NCI-H146 (cell line): ENCODE measurements around the gene CRLF2.
"Not testable (repeated sequence)": the region's sequence is repeated elsewhere in the genome, so short reads cannot be mapped to it uniquely, and the experiment has no call there.

Experiments used
- DNase-seq: peaks from one replicate; lab custom pipeline; 2025; lab: John Stamatoyannopoulos, UW

The CRLF2 gene

DNA sequence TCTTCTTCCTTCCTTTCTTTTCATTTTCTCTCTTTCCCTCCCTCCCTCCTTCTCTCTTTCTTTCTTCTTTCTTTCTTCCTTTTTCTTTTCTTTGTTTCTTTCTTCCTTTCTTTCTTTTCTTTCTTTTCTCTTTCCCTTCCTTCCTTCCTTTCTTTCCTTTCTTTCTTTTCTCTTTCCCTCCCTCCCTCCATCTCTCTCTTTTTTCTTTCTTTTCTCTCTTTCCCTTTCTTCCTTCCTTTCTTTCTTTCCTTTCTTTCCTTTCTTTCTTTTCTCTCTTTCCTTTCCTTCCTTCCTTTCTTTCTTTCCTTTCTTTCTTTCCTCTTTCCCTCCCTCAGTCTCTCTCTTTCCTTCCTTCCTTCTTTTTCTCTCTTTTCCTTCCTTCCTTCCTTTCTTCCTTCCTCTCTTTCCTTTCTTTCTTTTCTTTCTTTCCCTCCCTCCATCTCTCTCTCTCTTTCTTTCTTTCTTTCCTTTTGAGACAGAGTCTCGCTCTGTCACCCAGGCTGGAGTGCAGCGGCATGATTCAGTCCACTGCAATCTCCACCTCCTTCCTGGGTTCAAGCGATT lies 44.4 kb downstream of the CRLF2 start:
- DNase-seq, result no peak

DNA sequence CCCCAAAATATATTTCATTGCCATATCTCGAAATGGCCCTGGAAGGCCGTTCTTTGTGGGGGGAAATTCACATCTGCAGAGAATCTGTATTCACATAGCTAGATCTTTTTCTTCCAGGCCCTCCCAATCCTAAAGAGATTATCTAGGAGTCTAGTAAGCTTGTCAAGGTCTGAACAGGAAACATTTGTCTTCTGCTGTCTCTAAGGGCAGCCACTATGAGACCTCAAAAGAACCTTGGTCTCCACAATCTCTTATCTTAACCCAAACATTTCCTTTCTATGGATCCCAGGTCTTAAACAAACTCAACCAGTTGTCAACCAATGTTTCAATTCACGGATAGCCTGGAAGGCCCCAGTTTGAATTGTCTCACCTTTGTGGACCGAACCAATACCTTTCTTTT lies 45.0 kb downstream of the CRLF2 start:
- DNase-seq, result no peak

DNA sequence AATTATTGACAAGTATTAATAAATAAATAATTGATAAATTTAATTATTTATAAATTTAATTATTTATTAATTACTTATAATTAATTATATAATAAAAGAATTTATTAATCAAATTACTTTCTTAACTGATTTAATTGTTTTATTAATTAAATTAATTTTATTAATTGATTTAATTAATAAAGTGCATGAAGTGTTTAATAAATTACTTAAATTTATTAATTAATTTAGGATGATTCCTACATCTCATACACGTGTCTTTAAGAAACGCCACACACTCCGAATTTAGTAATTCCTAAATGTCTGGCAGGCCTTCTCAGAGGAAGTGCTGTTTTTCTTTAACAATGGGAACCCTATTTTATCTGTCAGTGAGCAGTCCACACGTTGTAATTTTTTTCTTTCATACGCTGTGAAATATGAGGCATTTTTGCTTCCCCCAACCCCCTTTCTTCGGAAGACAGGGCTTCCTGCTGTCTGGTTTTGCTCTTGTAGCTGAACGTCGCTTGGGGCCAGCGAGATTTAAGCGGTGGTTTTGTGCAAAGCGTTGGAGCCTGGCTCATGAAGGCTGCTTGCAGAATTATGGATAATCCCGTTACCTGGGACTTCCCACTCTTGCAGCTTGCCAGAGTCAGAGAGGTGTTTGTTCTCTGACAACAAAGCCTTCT lies 46.8 kb downstream of the CRLF2 start:
- no peak for DNase-seq

DNA sequence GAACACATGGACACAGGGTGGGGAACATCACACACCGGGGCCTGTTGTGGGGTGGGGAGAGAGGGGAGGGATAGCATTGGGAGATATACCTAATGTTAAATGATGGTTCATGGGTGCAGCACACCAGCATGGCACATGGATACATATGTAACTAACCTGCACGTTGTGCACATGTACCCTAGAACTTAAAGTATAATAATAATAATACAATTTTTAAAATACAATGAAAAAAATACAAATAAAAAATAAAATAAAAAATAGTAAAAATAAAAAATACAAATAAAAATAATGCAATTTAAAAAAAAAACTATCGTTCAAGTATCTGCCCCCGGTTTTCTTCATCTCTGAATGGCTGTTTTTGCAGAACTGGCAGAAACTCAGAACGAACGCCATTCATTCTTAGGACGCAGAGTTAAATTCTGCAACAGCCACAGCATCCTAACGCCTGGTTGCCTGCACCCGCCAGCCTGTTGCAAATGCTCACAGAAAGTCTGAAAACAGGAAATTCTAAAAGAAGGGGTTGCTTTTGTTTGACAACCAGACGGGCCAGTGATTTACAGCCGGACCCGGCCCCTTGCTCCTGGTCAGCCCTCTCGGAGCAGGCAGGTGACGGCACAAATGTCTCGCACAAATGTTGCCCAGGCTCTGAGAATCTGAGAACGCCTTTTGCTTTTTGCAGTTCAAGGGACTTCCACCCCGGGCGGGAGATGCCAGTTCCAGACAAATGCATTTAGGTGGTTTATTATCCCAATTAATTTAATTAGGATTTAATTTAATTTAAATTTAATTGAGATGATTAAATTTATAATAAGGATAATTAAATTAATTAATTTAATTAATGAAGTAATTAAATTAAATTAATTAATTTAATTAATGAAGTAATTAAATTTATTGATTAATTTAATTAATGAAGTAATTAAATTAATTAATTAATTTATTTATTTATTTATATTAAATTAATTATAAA lies 47.8 kb downstream of the CRLF2 start:
- DNase-seq, result no peak

DNA sequence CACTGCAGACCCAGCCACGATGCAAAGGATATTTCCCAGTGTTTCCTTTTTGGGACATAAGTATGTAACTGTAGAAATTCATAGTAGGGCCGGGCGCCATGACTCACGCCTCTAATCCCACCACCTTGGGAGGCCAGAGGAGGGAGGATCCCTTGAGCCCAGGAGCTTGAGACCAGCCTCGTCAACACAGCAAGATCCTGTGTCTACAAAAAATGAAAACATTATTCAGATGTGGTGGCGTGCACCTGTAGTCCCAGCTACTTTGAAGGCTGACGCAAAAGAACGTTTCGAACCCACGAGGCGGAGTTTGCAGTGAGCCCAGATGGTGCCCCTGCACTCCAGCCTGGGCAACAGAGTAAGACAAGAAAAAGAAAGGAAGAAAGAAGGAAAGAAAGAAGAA lies 49.2 kb downstream of the CRLF2 start:
- no peak for DNase-seq

DNA sequence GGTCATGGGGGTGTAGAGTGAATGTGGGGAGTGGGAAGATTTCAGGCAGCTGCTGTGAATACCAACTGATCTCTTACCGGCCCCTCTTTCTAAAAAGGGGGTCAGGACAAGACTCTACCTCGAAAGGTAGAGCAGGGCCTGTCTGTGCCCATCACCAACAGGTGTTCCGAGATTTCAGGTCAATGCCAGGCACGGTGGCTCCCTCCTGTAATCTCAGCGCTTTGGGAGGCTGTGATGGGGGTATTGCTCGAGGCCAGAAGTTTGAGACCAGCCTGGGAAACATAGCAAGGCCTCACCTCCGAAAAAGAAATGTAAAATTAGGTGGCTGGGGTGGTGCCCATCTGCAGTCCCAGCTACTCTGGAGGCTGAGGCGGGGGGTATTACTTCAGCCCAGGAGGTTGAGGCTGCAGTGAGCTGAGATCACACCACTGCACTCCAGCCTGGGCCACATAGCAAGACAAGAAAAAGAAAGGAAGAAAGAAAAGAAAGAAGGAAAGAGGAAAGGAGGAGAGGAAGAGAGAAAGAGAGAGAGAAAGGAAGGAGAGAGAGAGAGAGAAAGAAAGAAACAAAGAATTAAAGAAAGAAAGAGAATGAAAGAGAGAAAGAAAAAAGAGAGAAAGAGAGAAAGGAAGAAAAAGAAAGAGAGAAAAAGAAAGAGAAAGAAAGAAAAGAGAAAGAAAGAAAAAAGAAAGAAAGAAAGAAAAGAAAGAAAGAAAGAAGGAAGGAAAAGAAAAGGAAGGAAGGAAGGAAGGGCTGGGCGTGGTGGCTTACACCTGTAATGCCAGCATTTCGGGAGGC lies 50.1 kb downstream of the CRLF2 start:
- DNase-seq, result no peak

DNA sequence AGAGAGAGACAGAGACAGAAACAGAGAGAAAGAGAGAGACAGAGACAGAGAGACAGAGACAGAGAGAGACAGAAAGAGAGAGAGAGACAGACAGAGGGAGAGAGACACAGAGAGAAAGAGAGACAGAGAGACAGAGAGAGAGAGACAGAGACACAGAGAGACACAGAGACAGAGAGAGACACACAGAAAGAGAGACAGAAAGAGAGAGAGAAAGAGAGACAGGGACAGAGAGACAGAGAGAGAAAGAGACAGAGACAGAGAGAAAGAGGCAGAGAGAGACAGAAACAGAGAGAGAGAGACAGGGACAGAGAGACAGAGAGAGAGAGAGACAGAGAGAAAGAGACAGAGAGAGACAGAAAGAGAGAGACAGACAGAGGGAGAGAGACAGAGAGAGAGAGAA lies 52.9 kb downstream of the CRLF2 start:
- no peak for DNase-seq

DNA sequence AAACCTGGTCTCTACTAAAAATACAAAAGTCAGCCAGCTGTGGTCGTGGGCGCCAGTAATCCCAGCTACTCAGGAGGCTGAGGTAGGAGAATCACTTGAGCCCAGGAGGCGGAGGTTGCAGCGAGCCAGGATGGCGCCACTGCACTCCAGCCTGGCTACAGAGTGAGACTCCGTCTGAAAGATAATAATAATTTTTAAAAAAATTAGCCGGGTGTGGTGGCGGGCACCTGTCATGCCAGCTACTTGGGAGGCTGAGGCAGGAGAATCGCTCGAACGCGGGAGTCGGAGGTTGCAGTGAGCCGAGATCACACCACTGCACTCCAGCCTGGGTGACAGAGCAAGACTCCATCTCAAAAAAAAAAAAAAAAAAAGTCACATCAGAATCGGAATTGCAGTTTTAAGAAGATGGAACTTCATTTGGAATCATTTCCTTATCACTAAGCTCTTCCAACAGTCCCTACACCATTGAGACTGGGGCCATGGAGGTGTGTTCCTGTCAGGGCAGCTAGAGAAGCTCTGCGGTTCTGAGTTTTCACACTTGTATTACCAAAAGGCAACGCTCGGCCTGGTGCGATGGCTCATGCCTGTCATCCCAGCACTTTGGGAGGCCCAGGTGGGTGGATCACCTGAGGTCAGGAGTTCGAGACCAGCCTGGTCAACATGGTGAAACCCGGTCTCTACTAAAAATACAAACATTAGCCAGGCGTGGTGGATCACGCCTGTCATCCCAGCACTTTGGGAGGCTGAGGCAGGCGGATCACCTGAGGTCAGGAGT lies 55.6 kb downstream of the CRLF2 start:
- not testable (repeated sequence) for DNase-seq

DNA sequence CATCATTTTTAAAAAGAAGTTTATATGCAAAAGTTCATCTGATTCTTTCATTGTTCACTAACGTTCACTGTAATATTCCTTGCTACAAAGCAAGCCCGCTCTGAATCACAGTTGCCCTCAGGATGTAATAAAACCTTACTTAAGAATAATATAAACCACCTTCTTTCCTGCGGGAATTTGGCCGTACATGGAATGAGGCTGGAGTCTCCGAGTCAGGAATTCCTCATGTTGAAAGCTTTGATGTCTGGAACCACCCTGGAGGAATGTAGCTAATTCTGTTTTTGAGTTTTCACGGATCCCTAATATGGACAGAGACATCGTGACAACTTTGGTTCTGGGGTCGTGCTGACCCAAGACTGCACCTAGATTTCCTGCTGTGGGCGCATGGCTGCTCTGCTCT lies 58.5 kb downstream of the CRLF2 start:
- DNase-seq, result no peak

DNA sequence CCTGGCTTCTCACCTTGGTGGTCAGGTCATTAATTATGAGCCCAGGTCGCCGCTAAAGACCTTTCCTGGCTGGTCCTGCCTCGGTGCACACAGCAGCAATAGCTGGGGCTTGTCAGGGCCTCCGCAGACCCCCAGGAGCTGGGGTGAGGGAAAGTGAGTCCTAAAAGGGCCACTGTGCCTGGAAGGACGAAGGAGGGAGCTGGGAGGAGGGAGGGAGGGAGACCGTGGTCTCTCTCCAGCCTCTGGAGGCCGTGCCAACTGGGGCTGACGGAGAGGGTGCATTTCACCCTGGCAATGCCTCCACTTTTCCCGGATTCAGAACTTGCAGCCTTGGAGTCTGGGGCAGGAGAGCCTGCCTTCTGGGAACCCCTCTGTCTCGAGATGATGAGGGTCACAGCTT lies 60.4 kb downstream of the CRLF2 start:
- DNase-seq, result no peak

DNA sequence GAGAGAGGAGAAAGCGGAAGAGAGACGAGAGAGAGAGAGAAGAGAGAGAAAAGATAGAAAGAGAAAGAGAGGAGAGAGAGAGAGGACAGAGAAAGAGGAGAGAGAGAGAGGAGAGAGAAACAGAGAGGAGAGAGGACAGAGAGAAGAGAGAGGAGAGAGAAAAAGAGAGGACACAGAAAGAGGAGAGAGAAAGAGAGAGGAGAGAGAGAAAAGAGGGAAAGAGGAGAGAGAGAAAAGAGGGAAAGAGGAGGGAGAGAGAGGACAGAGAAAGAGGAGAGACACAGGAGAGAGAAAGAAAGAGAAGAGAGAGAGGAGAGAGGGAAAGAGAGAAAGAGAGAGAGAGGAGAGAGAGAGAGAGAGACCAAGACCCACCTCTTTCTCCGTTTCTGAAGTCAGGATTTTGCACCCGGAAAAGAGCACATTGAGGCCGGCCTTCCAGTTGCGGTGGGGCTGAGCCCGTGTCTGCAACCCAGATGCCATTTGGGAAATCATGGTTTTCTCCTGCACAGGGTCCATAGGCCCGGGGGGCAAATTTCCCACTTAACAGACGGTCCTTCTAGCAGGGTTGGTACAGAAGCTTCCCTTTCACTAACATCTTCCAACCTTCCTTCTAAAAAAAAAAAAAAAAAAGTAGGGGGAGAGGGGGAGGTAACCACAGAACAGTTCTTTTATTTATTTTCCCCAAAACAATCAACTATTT lies 60.9 kb downstream of the CRLF2 start:
- no peak for DNase-seq

DNA sequence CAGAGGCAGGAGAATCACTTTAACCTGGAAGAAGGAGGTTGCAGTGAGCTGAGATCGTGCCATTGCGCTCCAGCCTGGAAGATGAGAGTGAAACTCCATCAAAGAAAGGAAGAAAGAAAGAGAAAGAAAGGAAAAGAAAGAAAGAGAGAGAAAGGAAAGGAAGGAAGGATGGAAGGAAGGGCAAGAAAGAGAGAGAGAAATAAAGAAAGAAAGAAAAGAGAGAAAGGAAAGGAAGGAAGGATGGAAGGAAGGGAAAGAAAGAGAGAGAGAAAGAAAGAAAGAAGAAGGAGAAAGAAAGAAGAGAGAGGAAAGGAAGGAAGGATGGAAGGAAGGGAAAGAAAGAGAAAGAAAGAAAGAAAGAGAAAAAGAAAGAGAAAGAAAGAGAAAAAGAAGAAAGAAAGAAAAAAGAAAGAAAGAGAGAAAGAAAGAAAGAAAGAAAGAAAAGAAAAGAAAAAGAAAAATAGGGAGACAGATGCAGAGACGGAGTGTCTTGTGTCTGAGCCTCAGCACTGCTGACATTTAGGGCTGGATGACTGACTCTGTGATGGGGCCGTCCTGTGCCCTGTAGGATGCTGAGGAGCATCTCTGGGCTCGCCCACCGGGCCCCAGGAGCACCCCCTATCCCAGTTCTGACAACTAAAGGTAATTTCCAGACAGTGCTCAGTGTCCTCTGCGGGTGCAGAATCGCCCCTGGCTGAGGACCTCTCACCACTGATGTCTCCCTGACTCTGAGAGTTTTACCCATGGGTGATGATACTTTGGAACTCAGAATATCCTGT lies 61.7 kb downstream of the CRLF2 start:
- no peak for DNase-seq

DNA sequence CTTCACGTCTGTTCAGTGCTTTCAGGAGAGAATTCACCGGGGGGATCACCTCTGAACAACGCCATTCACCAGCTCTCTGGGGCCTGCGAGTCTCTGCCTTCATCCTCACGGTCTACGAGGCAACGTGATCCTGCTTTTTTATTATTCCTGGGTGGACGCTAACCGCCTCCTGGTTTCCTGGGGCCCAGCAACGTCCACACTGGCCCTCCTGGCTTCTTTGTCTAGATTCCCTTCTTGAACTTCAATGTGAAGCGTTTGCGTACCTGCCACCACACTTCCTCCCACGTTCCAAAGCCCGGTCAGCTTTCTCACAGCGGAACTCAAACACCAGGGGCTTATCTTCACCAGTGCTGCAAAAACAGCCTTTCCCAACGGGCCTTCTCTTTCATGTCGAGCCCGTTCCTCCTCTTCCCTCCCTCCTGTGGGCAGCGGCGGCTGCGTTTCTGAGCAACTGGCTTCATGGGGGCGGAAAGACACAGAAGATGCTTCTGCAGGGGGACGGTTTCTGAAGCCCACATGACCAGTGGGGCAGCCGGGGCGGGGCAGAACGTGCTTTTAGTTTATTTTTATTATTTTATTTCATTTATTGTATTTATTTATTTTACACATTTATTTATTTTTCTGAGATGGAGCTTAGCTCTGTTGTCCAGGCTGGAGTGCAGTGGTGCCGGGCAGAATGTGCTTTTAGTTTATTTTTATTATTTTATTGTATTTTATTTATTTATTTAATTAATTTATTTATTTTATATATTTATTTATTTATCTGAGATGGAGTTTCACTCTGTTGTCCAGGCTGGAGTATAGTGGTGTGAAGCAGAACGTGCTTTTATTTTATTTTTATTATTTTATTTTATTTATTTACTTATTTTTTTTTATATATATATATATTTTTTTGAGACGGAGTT lies 64.6 kb downstream of the CRLF2 start:
- no peak for DNase-seq

DNA sequence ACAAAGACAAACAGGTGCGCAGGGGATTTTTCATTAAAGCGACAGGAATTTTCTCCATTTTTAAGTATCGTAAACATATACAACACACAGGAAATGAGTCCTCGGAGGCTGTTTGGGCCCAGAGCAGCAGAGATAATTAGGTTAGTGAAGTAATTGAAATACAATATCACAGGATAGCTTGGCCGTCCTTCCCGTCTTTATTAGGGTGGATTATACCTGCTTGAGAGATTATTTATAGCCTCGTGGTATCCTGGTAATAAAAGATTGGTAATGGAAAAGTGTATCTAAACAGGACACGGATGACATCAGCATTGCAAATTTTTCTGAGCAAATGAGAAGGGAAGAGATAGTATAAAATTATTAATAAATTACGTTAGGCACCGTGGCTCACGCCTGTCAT lies 68.2 kb downstream of the CRLF2 start:
- no peak for DNase-seq
